Caco-2 (cell line): ENCODE measurements around the gene PIPOX. TPM values are rescaled to one million over a fixed set of nuclear protein-coding genes. Genes with fewer than 3 reads are reported as not detected.

ENCODE experiments used
- Bru-seq: library from RNA; stranded (reverse); fragments of 400-500 nt; gene quantifications from one replicate; lab custom pipeline; 2021; lab: Mats Ljungman, UMichigan
- BruChase-seq, 2 experiments: library from RNA; stranded (reverse); fragments of 400-500 nt; gene quantifications; one replicate each; lab custom pipeline; 2021; lab: Mats Ljungman, UMichigan
- BruUV-seq: library from RNA; stranded (reverse); fragments of 400-500 nt; replicated peaks from 2 replicates; lab custom pipeline; 2021; lab: Mats Ljungman, UMichigan
- CTCF ChIA-PET: fragments of 300-600 bp; sonication (Branson Sonifier 250); formaldehyde crosslinking; loops from one replicate; lab custom pipeline; 2022; ENCODE audit warnings: antibody characterized with exemption; lab: Charles Lee
- POLR2A ChIA-PET: fragments of 300-600 bp; sonication (Branson Sonifier 250); formaldehyde crosslinking; loops from one replicate; lab custom pipeline; 2022; ENCODE audit warnings: antibody characterized with exemption; lab: Charles Lee
- DNase-seq, 2 experiments: peaks; one replicate each; pipeline versions ENCODE4 v3.0.0 to v3.0.0-alpha.2; 2020 to 2022
- H3K27me3 ChIP-seq: replicated peaks from 2 replicates; pipeline ENCODE4 v1.6.0; 2011; ENCODE audit warnings: low read length; ENCODE audit not compliant: control insufficient read depth, insufficient read depth
- H3K36me3 ChIP-seq: 2 replicates; pipeline ENCODE4 v1.5.1; 2011; ENCODE audit warnings: low read length; ENCODE audit not compliant: control insufficient read depth, insufficient read depth
- H3K4me1 ChIP-seq: fragments of 250-450 bp; sonication (Bioruptor Pico); 2 replicates; pipeline ENCODE4 v1.5.1; 2020; ENCODE audit warnings: mild to moderate bottlenecking
- H3K4me3 ChIP-seq: 2 replicates; pipeline ENCODE4 v1.5.1; 2011; ENCODE audit warnings: low read depth, mild to moderate bottlenecking, control low read depth, low read length
- H3K9me3 ChIP-seq: fragments of 250-450 bp; sonication (Bioruptor Pico); 2 replicates; pipeline ENCODE4 v1.5.1; 2020; ENCODE audit warnings: mild to moderate bottlenecking, moderate library complexity
- H3K27ac Mint-ChIP-seq: one replicate; pipeline ENCODE4 v1.8.0; 2022; ENCODE audit warnings: mixed read lengths; ENCODE audit not compliant: unreplicated experiment
- H3K27me3 Mint-ChIP-seq: one replicate; pipeline ENCODE4 v1.8.0; 2022; ENCODE audit warnings: mixed read lengths; ENCODE audit not compliant: insufficient read depth, unreplicated experiment
- H3K36me3 Mint-ChIP-seq: one replicate; pipeline ENCODE4 v1.8.0; 2022; ENCODE audit warnings: mild to moderate bottlenecking, mixed read lengths; ENCODE audit not compliant: insufficient read depth, unreplicated experiment
- H3K4me1 Mint-ChIP-seq: one replicate; pipeline ENCODE4 v1.8.0; 2022; ENCODE audit warnings: low read depth, mixed read lengths; ENCODE audit not compliant: unreplicated experiment
- H3K4me3 Mint-ChIP-seq: one replicate; pipeline ENCODE4 v1.8.0; 2022; ENCODE audit warnings: mild to moderate bottlenecking, moderate library complexity, mixed read lengths; ENCODE audit not compliant: unreplicated experiment
- H3K9me3 Mint-ChIP-seq: one replicate; pipeline ENCODE4 v1.8.0; 2022; ENCODE audit warnings: mixed read lengths; ENCODE audit not compliant: unreplicated experiment
- CTCF ChIP-seq, 2 experiments: fragments of 200-600 bp in 1 of 2; IDR thresholded peaks; 1 replicate in 1 of 2; 2 replicates in 1 of 2; pipeline versions ENCODE4 v1.5.1 to v1.8.0; 2011 to 2022; ENCODE audit warnings: antibody characterized with exemption in 1 of 2, control low read depth in 1 of 2, inconsistent platforms in 1 of 2, low read depth in 1 of 2, low read length in 1 of 2, mild to moderate bottlenecking in 1 of 2, moderate library complexity in 1 of 2; ENCODE audit not compliant: insufficient read depth in 1 of 2, severe bottlenecking in 1 of 2, unreplicated experiment in 1 of 2
- intact Hi-C: fragments of 100-400 bp; cut with micrococcal nuclease; formaldehyde crosslinking; loops from one replicate; pipeline ENCODE4 v1.10.0; 2022; ENCODE audit not compliant: unreplicated experiment
- long read RNA-seq: library from polyadenylated mRNA; stranded (forward); transcript quantifications from one replicate; pipeline ENCODE4 v2.0.0, GENCODE V29; 2022
- total RNA-seq: library from RNA; stranded (reverse); gene quantifications from 2 replicates; pipeline ENCODE4 v1.2.3, GENCODE V29; 2022

PIPOX gene
- total RNA-seq (2.1 and 2.2 TPM in 2 replicates), Bru-seq, nascent RNA (not detected), BruChase-seq, experiment 1, labeled RNA remaining after a 2-hour chase (percentile 12 among the genes with signal in this experiment), BruChase-seq, experiment 2, labeled RNA remaining after a 6-hour chase (percentile 6 among the genes with signal in this experiment)
- long read RNA-seq = 0 reads

- Mint-ChIP-seq H3K9me3 (no peaks in the 10 kb centered on the region), H3K27ac (no peak within 1 kb of the TSS), H3K27me3 (peaks cover 3% of the 10 kb centered on the region), H3K4me3 (no peak within 1 kb of the TSS), H3K36me3 (no peaks in the 10 kb centered on the region), H3K4me1 (peaks cover 17% of the 10 kb centered on the region)
- CTCF ChIA-PET = no interaction called here
- no TSS peak for BruUV-seq
- intact Hi-C loops = loop anchor here (5.0 kb wide), 1 partner anchor 36 kb away; the partner anchor contains the start of gene SEZ6
- no peak for DNase-seq
- no peaks in the 10 kb centered on the region for H3K27me3 ChIP-seq
- no peaks in the 10 kb centered on the region for H3K4me1 ChIP-seq
- no peaks in the 10 kb centered on the region for H3K36me3 ChIP-seq
- no peaks in the 10 kb centered on the region for H3K9me3 ChIP-seq
- H3K4me3 ChIP-seq = no peak within 1 kb of the TSS
- no peak for TF ChIP-seq CTCF (IDR thresholded peaks at IDR 0.05; ENCODE audit: insufficient read depth in 1 of 2, low read depth in 1 of 2, low read length in 1 of 2, severe bottlenecking in 1 of 2, unreplicated experiment in 1 of 2)
- POLR2A ChIA-PET = no interaction called here
These were observed at the start of gene PIPOX for GRCh38 chr17:29042679-29043538. TSS of gene PIPOX (plus strand) at chr17:29043141. CDS start at chr17:29043226, 85 bp downstream.

GRCh38 chr17:28993645-28994426, 49.1 kb upstream of the PIPOX start:
- H3K4me1 ChIP-seq = no peaks in the 10 kb centered on the region; the same call in 1 of the 2 replicates
- CTCF ChIA-PET = interaction anchor here (0.6 to 1.2 kb wide), 4 partner anchors 28 to 267 kb away, joined by 3 to 7 read pairs (median 4); no protein-coding TSS in a partner anchor
- POLR2A ChIA-PET = interaction anchor here (0.6 kb wide), 2 partner anchors 38 to 123 kb away, joined by 3 read pairs; no protein-coding TSS in a partner anchor

More at GRCh38 chr17:28993645-28994426, 49.1 kb upstream of the PIPOX start:
- no peaks in the 10 kb centered on the region; the same call in 1 of the 2 replicates for H3K27me3 ChIP-seq
- no peak for TF ChIP-seq CTCF (IDR thresholded peaks at IDR 0.05; ENCODE audit: insufficient read depth in 1 of 2, low read depth in 1 of 2, low read length in 1 of 2, severe bottlenecking in 1 of 2, unreplicated experiment in 1 of 2)
- H3K9me3 ChIP-seq = no peaks in the 10 kb centered on the region
- H3K4me3 ChIP-seq = no peak overlapping the region
- Mint-ChIP-seq H3K36me3 (no peaks in the 10 kb centered on the region), H3K4me3 (no peak overlapping the region), H3K9me3 (no peaks in the 10 kb centered on the region), H3K4me1 (no peaks in the 10 kb centered on the region), H3K27ac (no peak overlapping the region), H3K27me3 (peaks cover 8% of the 10 kb centered on the region)
- intact Hi-C loops = no loop called here
- BruUV-seq = no TSS peak
- DNase-seq = no peak
- H3K36me3 ChIP-seq = no peaks in the 10 kb centered on the region
